ENCODE data around the gene GARIN1A.
"Not testable (repeated sequence)": the region's sequence is repeated elsewhere in the genome, so short reads cannot be mapped to it uniquely, and the experiment has no call there.

Gene GARIN1A

GRCh38 chr7:128671992-128672391 is at the start of gene GARIN1A:
GARIN1A (plus strand) TSS chr7:128672292; CDS start chr7:128672398, 106 bp downstream.
- DNase-seq (ENCODE audit: low spot score), result no peak

DNA sequence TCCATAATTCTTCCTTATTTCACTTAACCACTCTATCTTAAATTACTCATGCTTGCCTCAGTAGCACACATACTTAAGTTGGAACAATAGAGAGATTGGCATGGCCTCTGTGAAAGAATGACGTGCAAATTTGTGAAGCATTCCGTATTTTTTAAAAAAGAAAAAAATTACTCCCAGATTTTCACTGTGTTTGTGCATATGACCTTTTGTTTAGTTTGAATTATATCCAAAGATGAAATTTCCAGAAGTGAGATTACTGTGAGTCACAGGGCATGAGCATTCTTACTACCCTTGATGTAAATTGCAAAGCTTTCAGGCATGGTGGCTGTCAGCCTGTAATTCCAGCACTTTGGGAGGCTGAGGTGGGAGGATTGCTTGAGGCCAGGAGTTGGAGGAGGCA is 45.0 kb upstream of the GARIN1A start:
- not testable (repeated sequence) for DNase-seq (ENCODE audit: low spot score)

DNA sequence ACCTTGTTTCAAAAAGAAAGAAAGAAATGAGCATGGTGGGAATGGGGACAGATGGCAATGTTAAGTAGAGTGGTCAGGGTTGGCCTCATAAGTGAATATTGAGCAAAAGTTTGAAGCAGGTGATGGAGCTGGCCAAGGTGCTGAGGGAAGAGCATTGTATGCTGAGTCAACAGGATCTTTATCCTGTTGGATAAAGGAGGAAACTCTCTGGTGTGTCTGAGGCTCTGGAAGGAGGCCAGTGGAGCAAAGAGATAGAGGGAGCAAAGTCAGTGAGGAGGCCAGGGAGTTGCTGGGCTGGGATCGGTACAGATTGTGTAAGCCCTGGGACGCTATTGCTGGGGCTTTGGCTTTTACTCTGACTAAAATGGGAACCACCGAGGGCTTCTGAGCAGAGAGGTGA is 38.2 kb upstream of the GARIN1A start:
- not testable (repeated sequence) for DNase-seq (ENCODE audit: low spot score)

DNA sequence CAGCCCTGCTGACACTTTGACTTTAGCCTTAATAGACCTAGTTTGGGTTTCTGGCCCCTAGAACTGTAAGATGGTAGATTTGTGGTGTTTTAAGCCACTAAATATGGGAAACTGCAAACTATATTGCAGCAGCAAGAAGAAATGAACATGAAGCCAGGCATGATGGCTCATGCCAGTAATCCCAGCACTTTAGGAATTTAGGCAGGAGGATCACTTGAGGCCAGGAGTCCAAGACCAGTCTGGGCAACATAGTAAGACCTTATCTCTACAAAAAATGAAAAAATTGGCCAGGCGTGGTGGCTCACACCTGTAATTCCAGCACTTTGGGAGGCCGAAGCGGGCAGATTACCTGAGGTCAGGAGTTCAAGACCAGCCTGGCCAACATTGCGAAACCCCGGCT is 26.9 kb upstream of the GARIN1A start:
- DNase-seq (ENCODE audit: low spot score), result not testable (repeated sequence)

DNA sequence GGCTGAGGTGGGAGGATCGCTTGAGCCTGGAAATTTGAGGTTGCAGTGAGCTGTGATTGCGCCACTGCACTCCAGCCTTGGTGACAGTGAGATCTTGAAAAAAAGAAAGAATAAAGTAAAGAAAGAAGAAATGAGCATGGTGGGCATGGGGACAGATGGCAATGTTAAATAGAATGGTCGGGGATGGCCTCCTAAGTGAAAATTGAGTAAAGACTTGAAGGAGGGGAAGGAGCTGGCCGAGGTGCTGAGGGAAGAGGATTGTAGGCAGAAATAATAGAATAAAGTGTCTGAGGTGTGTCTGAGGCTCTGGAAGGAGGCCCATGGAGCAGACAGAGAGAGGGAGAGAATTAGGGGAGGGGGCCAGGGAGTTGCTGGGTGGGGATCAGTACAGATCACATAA is 26.2 kb upstream of the GARIN1A start:
- not testable (repeated sequence) for DNase-seq (ENCODE audit: low spot score)

GRCh38 chr7:128646877-128647276 is 25.2 kb upstream of the GARIN1A start:
- DNase-seq (ENCODE audit: low spot score), result not testable (repeated sequence)

DNA sequence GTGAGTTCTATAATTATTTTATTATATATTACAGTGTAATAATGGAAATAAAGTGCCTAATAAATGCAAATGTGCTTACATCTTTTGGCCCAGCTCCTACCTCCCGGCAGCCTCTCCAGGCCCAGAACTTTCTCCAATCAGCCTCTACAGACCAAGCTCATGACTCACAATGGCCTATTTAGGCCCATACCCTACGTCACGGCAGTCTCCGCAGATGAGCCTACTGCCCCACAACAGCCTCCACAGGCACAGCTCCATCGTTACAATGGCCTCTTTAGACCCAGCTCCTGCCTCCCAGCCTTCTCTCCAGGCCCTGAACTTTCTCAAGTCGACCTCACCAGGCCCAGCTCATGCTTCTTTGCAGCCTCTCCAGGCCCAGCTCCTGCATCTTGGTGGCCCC is 21.0 kb upstream of the GARIN1A start:
- not testable (repeated sequence) for DNase-seq (ENCODE audit: low spot score)

- DNase-seq (ENCODE audit: low spot score), result not testable (repeated sequence)
Measured at GRCh38 chr7:128652606-128653005, 19.5 kb upstream of the GARIN1A start.

- not testable (repeated sequence) for DNase-seq (ENCODE audit: low spot score)
Measured at GRCh38 chr7:128653197-128653596, 18.9 kb upstream of the GARIN1A start.

DNA sequence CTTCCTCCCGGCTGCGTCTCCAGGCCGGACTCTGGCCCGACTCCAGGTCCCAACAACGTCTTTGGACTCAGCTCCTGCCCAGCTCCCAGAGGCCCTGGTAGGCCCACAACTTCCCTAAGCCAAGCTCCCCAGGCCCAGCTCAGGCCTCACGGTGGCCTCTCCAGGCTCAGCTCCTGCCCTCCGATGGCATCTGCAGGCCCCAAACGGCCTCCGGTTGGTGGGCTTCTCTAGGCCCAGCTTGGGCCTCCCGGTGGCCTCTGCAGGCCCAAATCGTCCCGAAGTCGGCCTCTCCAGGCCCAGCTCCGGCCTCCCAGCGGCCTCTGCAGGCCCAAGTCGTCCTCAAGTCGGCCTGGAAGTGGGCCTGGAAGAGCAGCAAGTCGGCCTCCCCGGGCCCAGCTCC is 18.0 kb upstream of the GARIN1A start:
- not testable (repeated sequence) for DNase-seq (ENCODE audit: low spot score)

- not testable (repeated sequence) for DNase-seq (ENCODE audit: low spot score)
Measured at GRCh38 chr7:128654501-128654900, 17.6 kb upstream of the GARIN1A start.

- not testable (repeated sequence) for DNase-seq (ENCODE audit: low spot score)
Measured at GRCh38 chr7:128658428-128658827, 13.7 kb upstream of the GARIN1A start.

DNA sequence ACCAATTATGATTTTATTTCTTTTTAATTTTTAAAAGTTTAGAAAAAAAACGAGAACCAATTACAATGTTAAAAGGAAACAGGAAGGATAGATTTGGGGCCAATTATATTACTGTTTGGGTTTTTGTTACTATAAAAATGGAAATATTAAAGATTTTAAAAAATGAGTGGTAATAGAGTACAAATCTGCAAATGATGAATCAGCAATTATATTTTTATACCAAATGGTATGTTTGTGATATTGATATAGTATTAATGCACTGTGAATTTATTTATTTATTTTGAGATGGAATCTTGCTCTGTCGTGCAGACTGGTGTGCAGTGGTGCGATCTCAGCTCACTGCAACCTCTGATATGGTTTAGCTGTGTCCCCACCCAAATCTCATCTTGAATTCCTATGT is 11.5 kb upstream of the GARIN1A start:
- DNase-seq (ENCODE audit: low spot score), result no peak

DNA sequence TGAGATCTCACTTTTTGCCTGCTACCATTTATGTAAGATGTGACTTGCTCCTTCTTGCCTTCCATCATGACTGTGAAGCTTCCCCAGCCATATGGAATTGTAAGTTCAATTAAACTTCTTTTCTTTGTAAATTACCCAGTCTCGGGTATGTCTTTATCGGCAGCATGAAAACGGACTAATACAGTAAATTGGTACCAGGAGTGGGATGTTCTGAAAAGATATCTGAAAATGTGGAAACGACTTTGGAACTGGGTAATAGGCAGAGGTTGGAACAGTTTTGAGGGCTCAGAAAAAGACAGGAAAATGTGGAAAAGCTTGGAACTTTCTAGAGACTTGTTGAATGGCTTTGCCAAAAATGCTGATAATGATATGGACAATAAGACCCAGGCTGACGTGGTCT is 10.6 kb upstream of the GARIN1A start:
- no peak for DNase-seq (ENCODE audit: low spot score)

DNA sequence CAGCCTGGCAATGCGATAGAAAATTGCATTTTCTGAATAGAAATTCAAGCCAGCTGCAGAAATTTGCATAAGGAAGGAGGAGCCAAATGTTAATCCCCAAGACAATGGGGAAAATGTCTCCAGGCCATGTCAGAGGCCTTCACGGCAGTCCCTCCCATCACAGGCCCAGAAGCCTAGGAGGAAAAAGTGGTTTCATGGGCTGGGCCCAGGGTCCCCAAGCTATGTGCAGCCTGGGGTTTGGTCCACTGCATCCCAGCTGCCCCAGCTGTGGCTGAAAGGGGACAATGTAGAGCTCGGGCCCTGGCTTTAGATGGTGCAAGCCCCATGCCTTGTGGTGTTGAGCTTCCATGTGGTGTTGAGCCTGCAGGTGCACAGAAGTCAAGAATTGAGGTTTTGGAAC is 10.0 kb upstream of the GARIN1A start:
- DNase-seq (ENCODE audit: low spot score), result no peak

GRCh38 chr7:128663223-128663622 is 8.9 kb upstream of the GARIN1A start:
- not testable (repeated sequence) for DNase-seq (ENCODE audit: low spot score)

- no peak for DNase-seq (ENCODE audit: low spot score)
Measured at GRCh38 chr7:128665057-128665456, 7.0 kb upstream of the GARIN1A start.

GRCh38 chr7:128666200-128666599 is 5.9 kb upstream of the GARIN1A start:
- peak; percentile 31 for DNase-seq (ENCODE audit: low spot score)

DNA sequence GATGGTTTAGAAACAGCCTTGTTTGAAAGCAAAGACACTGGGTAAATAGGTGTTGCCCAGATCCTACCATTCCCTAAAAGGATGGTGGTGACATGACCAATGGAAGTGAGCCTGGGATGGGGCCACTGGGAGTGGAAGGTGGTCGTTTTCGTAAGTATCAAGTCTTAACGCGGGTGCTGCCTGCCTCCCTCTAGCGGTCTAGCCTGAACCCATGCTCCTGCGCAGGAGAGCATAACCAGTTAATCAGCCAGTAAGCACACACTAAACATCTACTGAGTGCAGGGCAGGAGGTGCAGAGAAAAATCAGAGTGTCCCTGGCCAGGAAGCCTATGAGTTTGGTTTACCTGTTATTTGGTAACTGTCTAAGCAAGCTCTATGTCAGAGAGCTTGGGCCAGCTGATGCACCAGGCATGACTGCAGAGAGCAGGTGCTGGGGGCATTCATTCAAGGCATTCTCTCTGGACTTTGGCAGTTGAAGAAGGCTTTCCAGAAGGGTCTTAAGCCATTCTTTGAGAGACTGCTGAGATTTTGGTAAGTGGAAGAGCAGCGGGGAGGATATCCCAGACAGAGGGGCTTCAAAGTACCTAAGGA is 930 bp downstream of the GARIN1A start:
- DNase-seq (ENCODE audit: low spot score), result peak; percentile 37

GRCh38 chr7:128673571-128673970 is 1.5 kb downstream of the GARIN1A start:
- no peak for DNase-seq (ENCODE audit: low spot score)

- DNase-seq (ENCODE audit: low spot score), result no peak
Measured at GRCh38 chr7:128676665-128677064, 4.6 kb downstream of the GARIN1A start.

- no peak for DNase-seq (ENCODE audit: low spot score)
Measured at GRCh38 chr7:128679920-128680319, 7.8 kb downstream of the GARIN1A start.

GRCh38 chr7:128681794-128682537 is 9.9 kb downstream of the GARIN1A start:
- no peak for DNase-seq (ENCODE audit: low spot score)

- not testable (repeated sequence) for DNase-seq (ENCODE audit: low spot score)
Measured at GRCh38 chr7:128683270-128683669, 11.2 kb downstream of the GARIN1A start.

Data from GM03348 (cell line).